Lower lobe of right lung (tissue), 2 donors: ENCODE data around the gene JAZF1. TPM values are rescaled to one million over a fixed set of nuclear protein-coding genes. Genes with fewer than 3 reads are reported as not detected.

Source experiments
- ATAC-seq, 2 donors: fragments of 200-7000 bp; cut with Tn5 transposase; one replicate each; pipeline ENCODE4 v1.9.1; 2020 to 2022; ENCODE audit warnings: mild to moderate bottlenecking in 2 of 2, moderate library complexity in 2 of 2
- DNase-seq: peaks from one replicate; pipeline ENCODE4 v3.0.0-alpha.2; 2020
- H3K27ac ChIP-seq: fragments of 200-600 bp; one replicate; pipeline ENCODE4 v1.8.0; 2022
- H3K27me3 ChIP-seq: fragments of 200-600 bp; one replicate; pipeline ENCODE4 v1.8.0; 2022; ENCODE audit warnings: low read depth
- H3K36me3 ChIP-seq: fragments of 200-600 bp; one replicate; pipeline ENCODE4 v1.8.0; 2022; ENCODE audit warnings: mild to moderate bottlenecking
- H3K4me1 ChIP-seq: fragments of 200-600 bp; one replicate; pipeline ENCODE4 v1.8.0; 2022
- H3K4me3 ChIP-seq: fragments of 200-600 bp; one replicate; pipeline ENCODE4 v1.8.0; 2022; ENCODE audit warnings: mild to moderate bottlenecking
- H3K9me3 ChIP-seq: fragments of 200-600 bp; one replicate; pipeline ENCODE4 v1.8.0; 2022
- CTCF ChIP-seq: fragments of 200-600 bp; IDR thresholded peaks from one replicate; pipeline ENCODE4 v1.8.0; 2022; ENCODE audit warnings: antibody characterized with exemption, mild to moderate bottlenecking
- intact Hi-C: fragments of 100-400 bp; cut with DNase I; formaldehyde crosslinking; loops from one replicate; pipeline ENCODE4 v1.11.0; 2022
- total RNA-seq: library from RNA; stranded (reverse); fragmentation: NEBNext Ultra II Directional; extraction: Animal tissue kit (Norgen Biotek cat#: 25700); gene quantifications from one replicate; pipeline ENCODE4 v1.2.1, GENCODE V29; 2021
- donor health status: DM: no; HTN: yes; CAD: no; lungs with severe emphysema.

JAZF1 gene
- total RNA-seq, 1 donor from 2014 or later: 19.4 TPM

GRCh38 chr7:28088901-28089714 lies 91.5 kb downstream of the JAZF1 start:
- Histone ChIP-seq H3K27ac (peak overlapping the region; percentile 3), H3K4me1 (peaks cover 26% of the 10 kb centered on the region), H3K9me3 (no peaks in the 10 kb centered on the region), H3K36me3 (no peaks in the 10 kb centered on the region), H3K4me3 (no peak overlapping the region), H3K27me3 (no peaks in the 10 kb centered on the region)
- ATAC-seq (peak; percentile 53 to 84), DNase-seq (no peak)
- intact Hi-C loops: loop anchor here (10.0 kb wide), 1 partner anchor 894 kb away; no protein-coding TSS in a partner anchor
- TF ChIP-seq CTCF: no peak

- H3K9me3 ChIP-seq: no peaks in the 10 kb centered on the region
- peak overlapping the region; percentile 19 for H3K27ac ChIP-seq
- no peak overlapping the region for H3K4me3 ChIP-seq
- intact Hi-C loops: loop anchor here (10.0 kb wide), 1 partner anchor 893 kb away; no protein-coding TSS in a partner anchor
- no peak for TF ChIP-seq CTCF
- H3K36me3 ChIP-seq: no peaks in the 10 kb centered on the region
- peaks cover 36% of the 10 kb centered on the region for H3K4me1 ChIP-seq
- ATAC-seq (peak; percentile 52 to 60), DNase-seq (no peak)
- no peaks in the 10 kb centered on the region for H3K27me3 ChIP-seq
These were observed 92.6 kb downstream of the JAZF1 start for GRCh38 chr7:28088032-28088431.

GRCh38 chr7:28086198-28086597 lies 94.4 kb downstream of the JAZF1 start:
- no peak overlapping the region for H3K27ac ChIP-seq
- TF ChIP-seq CTCF: no peak
- H3K27me3 ChIP-seq: no peaks in the 10 kb centered on the region
- DNase-seq (no peak), ATAC-seq (no peak)
- H3K36me3 ChIP-seq: no peaks in the 10 kb centered on the region
- intact Hi-C loops: loop anchor here (10.0 kb wide), 1 partner anchor 891 kb away; no protein-coding TSS in a partner anchor
- H3K4me1 ChIP-seq: peaks cover 45% of the 10 kb centered on the region
- H3K4me3 ChIP-seq: no peak overlapping the region
- no peaks in the 10 kb centered on the region for H3K9me3 ChIP-seq

GRCh38 chr7:28083998-28084985 lies 96.3 kb downstream of the JAZF1 start:
- TF ChIP-seq CTCF: no peak
- ATAC-seq: no peak
- no peak for DNase-seq
- Histone ChIP-seq H3K9me3 (no peaks in the 10 kb centered on the region), H3K27me3 (no peaks in the 10 kb centered on the region), H3K36me3 (no peaks in the 10 kb centered on the region), H3K27ac (peak overlapping the region; percentile 54), H3K4me1 (peaks cover 40% of the 10 kb centered on the region), H3K4me3 (no peak overlapping the region)
- intact Hi-C loops: loop anchor here (10.0 kb wide), 1 partner anchor 889 kb away; no protein-coding TSS in a partner anchor
